ENCODE data around the gene BMPR2. TPM values are rescaled to one million over a fixed set of nuclear protein-coding genes. Genes with fewer than 3 reads are reported as not detected.

The BMPR2 gene
- total and polyA plus RNA-seq, 2 experiments from 2014 or later = 12.5 to 42.2 TPM

GRCh38 chr2:202508686-202509085 is 132.6 kb downstream of the BMPR2 start:
- Histone ChIP-seq H2AFZ (no peak overlapping the region), H3K36me3 (replicated peaks; ENCODE audit: insufficient read depth, low read depth) (no peaks in the 10 kb centered on the region), H3K4me1 (ENCODE audit: insufficient read depth) (no peaks in the 10 kb centered on the region), H3K79me2 (peaks cover 12% of the 10 kb centered on the region), H3K9me3 (ENCODE audit: low read depth) (no peaks in the 10 kb centered on the region), H3K27ac (no peak overlapping the region), H3K27me3 (no peaks in the 10 kb centered on the region), H3K4me3 (no peak overlapping the region), H3K9me2 (replicated peaks; ENCODE audit: insufficient read depth) (no peaks in the 10 kb centered on the region), H3K4me2 (no peak overlapping the region), H4K20me1 (ENCODE audit: insufficient read depth, poor library complexity, severe bottlenecking) (no peaks in the 10 kb centered on the region)
- no peak for DNase-seq (ENCODE audit: low spot score)
- WGBS (ENCODE audit: low lambda C conversion rate, missing lambda C conversion rate) = 85% methylated on average over 2 of the region's 2 CpGs
- TF ChIP-seq EZH2phosphoT487 (IDR thresholded peaks at IDR 0.05; ENCODE audit: low read depth, severe bottlenecking, unreplicated experiment) (no peak), EZH2 (IDR thresholded peaks at IDR 0.05; ENCODE audit: borderline replicate concordance) (no peak), CTCF (IDR thresholded peaks at IDR 0.05; ENCODE audit: poor library complexity) (no peak)

- no peaks in the 10 kb centered on the region for H4K20me1 ChIP-seq (ENCODE audit: insufficient read depth, poor library complexity, severe bottlenecking)
- no peak overlapping the region for H3K4me3 ChIP-seq
- no peak overlapping the region for H2AFZ ChIP-seq
Measured at GRCh38 chr2:202510911-202511310, 134.8 kb downstream of the BMPR2 start.

GRCh38 chr2:202512176-202512575 is 136.0 kb downstream of the BMPR2 start:
- no peak overlapping the region for H3K4me2 ChIP-seq
- H2AFZ ChIP-seq = no peak overlapping the region
- WGBS (ENCODE audit: low lambda C conversion rate, missing lambda C conversion rate) = 96% methylated on average over 2 of the region's 2 CpGs
- H3K4me3 ChIP-seq = no peak overlapping the region
- H3K9me3 ChIP-seq (ENCODE audit: low read depth) = no peaks in the 10 kb centered on the region
- no peaks in the 10 kb centered on the region for H3K9me2 ChIP-seq (replicated peaks; ENCODE audit: insufficient read depth)
- TF ChIP-seq CTCF (IDR thresholded peaks at IDR 0.05; ENCODE audit: poor library complexity) = no peak
- no peak for TF ChIP-seq EZH2phosphoT487 (IDR thresholded peaks at IDR 0.05; ENCODE audit: low read depth, severe bottlenecking, unreplicated experiment)
- TF ChIP-seq EZH2 (IDR thresholded peaks at IDR 0.05; ENCODE audit: borderline replicate concordance) = no peak
- H3K27ac ChIP-seq = no peak overlapping the region
- no peaks in the 10 kb centered on the region for H3K36me3 ChIP-seq (replicated peaks; ENCODE audit: insufficient read depth, low read depth)
- no peaks in the 10 kb centered on the region for H4K20me1 ChIP-seq (ENCODE audit: insufficient read depth, poor library complexity, severe bottlenecking)
- no peak for DNase-seq (ENCODE audit: low spot score)
- no peaks in the 10 kb centered on the region for H3K4me1 ChIP-seq (ENCODE audit: insufficient read depth)
- no peaks in the 10 kb centered on the region for H3K27me3 ChIP-seq
- H3K79me2 ChIP-seq = peaks cover 8% of the 10 kb centered on the region

More at GRCh38 chr2:202510911-202511310, 134.8 kb downstream of the BMPR2 start:
- Histone ChIP-seq H3K27ac (no peak overlapping the region), H3K27me3 (no peaks in the 10 kb centered on the region), H3K4me2 (no peak overlapping the region), H3K9me2 (replicated peaks; ENCODE audit: insufficient read depth) (no peaks in the 10 kb centered on the region), H3K4me1 (ENCODE audit: insufficient read depth) (no peaks in the 10 kb centered on the region), H3K9me3 (ENCODE audit: low read depth) (no peaks in the 10 kb centered on the region), H3K79me2 (peaks cover 12% of the 10 kb centered on the region), H3K36me3 (replicated peaks; ENCODE audit: insufficient read depth, low read depth) (no peaks in the 10 kb centered on the region)
- DNase-seq (ENCODE audit: low spot score) = no peak
- 89% methylated on average over 3 of the region's 3 CpGs for WGBS (ENCODE audit: low lambda C conversion rate, missing lambda C conversion rate)
- no peak for TF ChIP-seq EZH2 (IDR thresholded peaks at IDR 0.05; ENCODE audit: borderline replicate concordance)
- TF ChIP-seq CTCF (IDR thresholded peaks at IDR 0.05; ENCODE audit: poor library complexity) = no peak
- TF ChIP-seq EZH2phosphoT487 (IDR thresholded peaks at IDR 0.05; ENCODE audit: low read depth, severe bottlenecking, unreplicated experiment) = no peak

DNA sequence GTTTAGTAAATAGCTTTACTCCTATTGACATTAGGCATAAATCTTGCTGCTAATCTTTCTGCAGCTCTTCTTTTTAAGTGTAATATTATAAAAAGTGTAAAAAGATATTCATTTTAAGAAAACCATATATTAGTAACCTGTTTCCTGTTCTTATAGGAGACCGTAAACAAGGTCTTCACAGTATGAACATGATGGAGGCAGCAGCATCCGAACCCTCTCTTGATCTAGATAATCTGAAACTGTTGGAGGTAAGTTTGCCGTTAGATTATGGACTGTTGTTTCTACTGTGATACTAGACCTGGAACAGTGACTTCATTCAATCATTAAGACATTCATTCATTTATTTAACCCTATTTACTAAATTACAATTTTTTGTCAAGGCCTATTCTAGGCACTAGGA is 138.6 kb downstream of the BMPR2 start:
- TF ChIP-seq EZH2 (IDR thresholded peaks at IDR 0.05; ENCODE audit: borderline replicate concordance) = no peak
- no peak for TF ChIP-seq EZH2phosphoT487 (IDR thresholded peaks at IDR 0.05; ENCODE audit: low read depth, severe bottlenecking, unreplicated experiment)
- TF ChIP-seq CTCF (IDR thresholded peaks at IDR 0.05; ENCODE audit: poor library complexity) = no peak
- peaks cover 4% of the 10 kb centered on the region for H3K36me3 ChIP-seq (replicated peaks; ENCODE audit: insufficient read depth, low read depth)
- no peak overlapping the region for H3K4me3 ChIP-seq
- H3K27ac ChIP-seq = no peak overlapping the region
- no peak overlapping the region for H3K4me2 ChIP-seq
- H4K20me1 ChIP-seq (ENCODE audit: insufficient read depth, poor library complexity, severe bottlenecking) = no peaks in the 10 kb centered on the region
- no peaks in the 10 kb centered on the region for H3K9me2 ChIP-seq (replicated peaks; ENCODE audit: insufficient read depth)
- peaks cover 8% of the 10 kb centered on the region for H3K79me2 ChIP-seq
- WGBS (ENCODE audit: low lambda C conversion rate, missing lambda C conversion rate) = 93% methylated on average over 3 of the region's 3 CpGs
- H3K27me3 ChIP-seq = no peaks in the 10 kb centered on the region
- no peak for DNase-seq (ENCODE audit: low spot score)
- no peak overlapping the region for H2AFZ ChIP-seq
- H3K9me3 ChIP-seq (ENCODE audit: low read depth) = no peaks in the 10 kb centered on the region
- no peaks in the 10 kb centered on the region for H3K4me1 ChIP-seq (ENCODE audit: insufficient read depth)

Measured in hepatocyte (in vitro differentiated cells).